Smooth muscle cell (in vitro differentiated cells): ENCODE data around the gene USP54. TPM values are rescaled to one million over a fixed set of nuclear protein-coding genes. Genes with fewer than 3 reads are reported as not detected.

Experiments
- DNase-seq: peaks from one replicate; lab custom pipeline; 2025; ENCODE audit not compliant: unreplicated experiment; lab: John Stamatoyannopoulos, UW
- H2AFZ ChIP-seq: fragments of 200-600 bp; sonication (generic); 2 replicates; pipeline ENCODE4 v1.6.0; 2016; ENCODE audit warnings: antibody characterized with exemption, low read depth, mild to moderate bottlenecking
- H3F3A ChIP-seq: fragments of 200-600 bp; sonication (generic); 2 replicates; pipeline ENCODE4 v1.6.0; 2017; ENCODE audit warnings: antibody characterized with exemption, low read depth
- H3K27ac ChIP-seq: fragments of 200-600 bp; sonication (generic); 2 replicates; pipeline ENCODE4 v1.5.1; 2016; ENCODE audit warnings: low read depth, mild to moderate bottlenecking
- H3K27me3 ChIP-seq: fragments of 200-600 bp; sonication (generic); 2 replicates; pipeline ENCODE4 v1.6.1; 2016; ENCODE audit warnings: low read depth, mild to moderate bottlenecking
- H3K36me3 ChIP-seq: fragments of 200-600 bp; sonication (generic); 2 replicates; pipeline ENCODE4 v1.5.1; 2016; ENCODE audit warnings: low read depth
- H3K4me1 ChIP-seq: fragments of 200-600 bp; sonication (generic); 2 replicates; pipeline ENCODE4 v1.5.1; 2016; ENCODE audit warnings: low read depth
- H3K4me2 ChIP-seq: fragments of 200-600 bp; sonication (generic); 2 replicates; pipeline ENCODE4 v1.6.0; 2016; ENCODE audit warnings: mild to moderate bottlenecking
- H3K4me3 ChIP-seq: fragments of 200-600 bp; sonication (generic); 2 replicates; pipeline ENCODE4 v1.5.1; 2016; ENCODE audit warnings: mild to moderate bottlenecking
- H3K79me2 ChIP-seq: fragments of 200-600 bp; sonication (generic); 2 replicates; pipeline ENCODE4 v1.6.0; 2016; ENCODE audit warnings: low read depth, mild to moderate bottlenecking
- H3K9ac ChIP-seq: fragments of 200-600 bp; sonication (generic); 2 replicates; pipeline ENCODE4 v1.6.0; 2016; ENCODE audit warnings: low read depth
- H3K9me3 ChIP-seq: fragments of 200-600 bp; sonication (generic); replicated peaks from 2 replicates; pipeline ENCODE4 v1.5.1; 2016; ENCODE audit warnings: low read depth
- H4K20me1 ChIP-seq: fragments of 200-600 bp; sonication (generic); 2 replicates; pipeline ENCODE4 v1.6.0; 2016; ENCODE audit warnings: low read depth
- WGBS: methylation state at CpG from one replicate; pipeline ENCODE4 v1.1.7; 2016; ENCODE audit warnings: low lambda C conversion rate; 5-methylcytosine and 5-hydroxymethylcytosine counted together
- polyA plus RNA-seq: library from polyadenylated mRNA; unstranded; fragments of >200 nt; fragmentation: Nextera tagmentation; extraction: Ambion mirVana; gene quantifications from 2 replicates; pipeline ENCODE4 v1.2.1, GENCODE V29; 2016
- total RNA-seq: library from RNA; depleted of rRNA; stranded (reverse); fragments of >200 nt; gene quantifications from 2 replicates; pipeline ENCODE4 v1.2.3, GENCODE V29; 2014
- TF ChIP-seq, protein P1 (sequence below): fragments of 200-600 bp; sonication (generic); IDR thresholded peaks from 2 replicates; pipeline ENCODE4 v1.5.1; 2017; ENCODE audit warnings: borderline replicate concordance, mild to moderate bottlenecking, antibody characterized with exemption; ENCODE audit not compliant: insufficient read depth, poor library complexity, severe bottlenecking

The USP54 gene
- total and polyA plus RNA-seq, 2 experiments from 2014 or later, result 3.1 to 8.2 TPM

- peaks cover 3% of the 10 kb centered on the region for H3F3A ChIP-seq
- no peak overlapping the region for H3K9ac ChIP-seq
- no peak for DNase-seq
- TF ChIP-seq, protein P1, sequence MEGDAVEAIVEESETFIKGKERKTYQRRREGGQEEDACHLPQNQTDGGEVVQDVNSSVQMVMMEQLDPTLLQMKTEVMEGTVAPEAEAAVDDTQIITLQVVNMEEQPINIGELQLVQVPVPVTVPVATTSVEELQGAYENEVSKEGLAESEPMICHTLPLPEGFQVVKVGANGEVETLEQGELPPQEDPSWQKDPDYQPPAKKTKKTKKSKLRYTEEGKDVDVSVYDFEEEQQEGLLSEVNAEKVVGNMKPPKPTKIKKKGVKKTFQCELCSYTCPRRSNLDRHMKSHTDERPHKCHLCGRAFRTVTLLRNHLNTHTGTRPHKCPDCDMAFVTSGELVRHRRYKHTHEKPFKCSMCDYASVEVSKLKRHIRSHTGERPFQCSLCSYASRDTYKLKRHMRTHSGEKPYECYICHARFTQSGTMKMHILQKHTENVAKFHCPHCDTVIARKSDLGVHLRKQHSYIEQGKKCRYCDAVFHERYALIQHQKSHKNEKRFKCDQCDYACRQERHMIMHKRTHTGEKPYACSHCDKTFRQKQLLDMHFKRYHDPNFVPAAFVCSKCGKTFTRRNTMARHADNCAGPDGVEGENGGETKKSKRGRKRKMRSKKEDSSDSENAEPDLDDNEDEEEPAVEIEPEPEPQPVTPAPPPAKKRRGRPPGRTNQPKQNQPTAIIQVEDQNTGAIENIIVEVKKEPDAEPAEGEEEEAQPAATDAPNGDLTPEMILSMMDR, result no peak
- H3K27ac ChIP-seq, result no peak overlapping the region
- H3K4me2 ChIP-seq, result no peak overlapping the region
- no peaks in the 10 kb centered on the region for H3K79me2 ChIP-seq
- no peak overlapping the region for H2AFZ ChIP-seq
- H3K4me1 ChIP-seq, result peaks cover 31% of the 10 kb centered on the region
- no peaks in the 10 kb centered on the region for H4K20me1 ChIP-seq
- no peaks in the 10 kb centered on the region for H3K9me3 ChIP-seq
- peak overlapping the region; percentile 34 for H3K4me3 ChIP-seq
- WGBS, result 91% methylated on average over 3 of the region's 3 CpGs
- H3K36me3 ChIP-seq, result no peaks in the 10 kb centered on the region
- no peaks in the 10 kb centered on the region for H3K27me3 ChIP-seq
Measured at GRCh38 chr10:73589563-73590126, 1.5 kb downstream of the USP54 start.

GRCh38 chr10:73588656-73589055 is 2.5 kb downstream of the USP54 start:
- no peak overlapping the region for H2AFZ ChIP-seq
- H3K4me1 ChIP-seq, result peaks cover 31% of the 10 kb centered on the region
- no peaks in the 10 kb centered on the region for H3K36me3 ChIP-seq
- H3K9me3 ChIP-seq, result no peaks in the 10 kb centered on the region
- 83% methylated on average over 1 of the region's 1 CpG for WGBS
- H3K4me3 ChIP-seq, result peak overlapping the region; percentile 34
- peaks cover under 1% of the 10 kb centered on the region for H3K79me2 ChIP-seq
- H3K27ac ChIP-seq, result no peak overlapping the region
- H3K4me2 ChIP-seq, result no peak overlapping the region
- TF ChIP-seq, protein P1, result no peak
- no peaks in the 10 kb centered on the region for H4K20me1 ChIP-seq
- peaks cover 3% of the 10 kb centered on the region for H3F3A ChIP-seq
- DNase-seq, result no peak
- no peaks in the 10 kb centered on the region for H3K27me3 ChIP-seq
- no peak overlapping the region for H3K9ac ChIP-seq

DNA sequence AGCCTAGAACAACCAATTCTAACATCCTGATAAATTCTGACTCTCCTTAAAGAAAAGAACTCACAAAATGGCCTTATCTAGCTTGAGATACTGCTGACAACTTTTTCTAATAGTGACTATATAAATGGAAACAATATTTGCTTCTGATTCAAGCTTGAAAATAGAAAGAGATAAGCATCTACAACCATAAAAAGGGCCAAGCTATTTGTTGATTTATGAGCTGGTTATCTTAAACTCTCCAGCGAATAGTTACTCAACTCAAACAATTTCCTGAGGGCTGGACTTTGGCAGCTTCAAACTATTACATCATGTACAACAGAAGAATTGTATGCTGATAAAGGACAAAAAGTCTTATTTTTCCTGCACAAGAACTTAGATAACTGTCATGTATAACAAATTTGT is 4.6 kb downstream of the USP54 start:
- TF ChIP-seq, protein P1, result no peak
- WGBS, result 0% methylated on average over 1 of the region's 1 CpG
- no peaks in the 10 kb centered on the region for H3K27me3 ChIP-seq
- no peak for DNase-seq
- no peaks in the 10 kb centered on the region for H3K36me3 ChIP-seq
- peak overlapping the region; percentile 62 for H3K27ac ChIP-seq
- H3K9me3 ChIP-seq, result no peaks in the 10 kb centered on the region
- H4K20me1 ChIP-seq, result no peaks in the 10 kb centered on the region
- peak overlapping the region; percentile 13 for H3K9ac ChIP-seq
- peaks cover 3% of the 10 kb centered on the region for H3F3A ChIP-seq
- no peak overlapping the region for H3K4me3 ChIP-seq
- peaks cover 5% of the 10 kb centered on the region for H3K79me2 ChIP-seq
- peaks cover 32% of the 10 kb centered on the region for H3K4me1 ChIP-seq
- H2AFZ ChIP-seq, result peak overlapping the region; percentile 52
- peak overlapping the region; percentile 34 for H3K4me2 ChIP-seq

DNA sequence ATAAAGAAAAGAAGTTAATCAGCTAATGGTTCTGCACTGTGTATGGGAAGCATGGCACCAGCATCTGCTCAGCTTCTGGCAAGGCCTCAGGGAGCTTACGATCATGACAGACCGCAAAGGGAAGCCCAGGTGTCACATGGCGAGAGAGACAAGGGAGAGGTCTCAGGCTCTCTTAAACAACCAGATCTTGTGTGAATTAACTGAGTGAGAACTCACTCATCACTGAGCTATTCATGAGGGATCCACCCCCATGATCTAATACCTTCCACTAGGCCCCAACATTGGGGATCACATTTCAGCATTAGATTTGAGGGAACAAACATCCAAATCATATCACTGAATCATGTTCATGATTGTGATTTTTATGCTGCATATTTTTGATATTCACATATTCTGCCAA is 5.8 kb downstream of the USP54 start:
- Histone ChIP-seq H3K9me3 (no peaks in the 10 kb centered on the region), H4K20me1 (no peaks in the 10 kb centered on the region), H3K4me2 (no peak overlapping the region), H3K79me2 (peaks cover 5% of the 10 kb centered on the region), H3K4me3 (no peak overlapping the region), H3K4me1 (peaks cover 24% of the 10 kb centered on the region), H3F3A (peaks cover 3% of the 10 kb centered on the region), H3K36me3 (no peaks in the 10 kb centered on the region), H3K27me3 (no peaks in the 10 kb centered on the region), H2AFZ (no peak overlapping the region), H3K9ac (no peak overlapping the region), H3K27ac (peak overlapping the region; percentile 22)
- WGBS, result 98% methylated on average over 3 of the region's 3 CpGs
- DNase-seq, result no peak
- TF ChIP-seq, protein P1, result no peak
